GM23338 (cell line): Measurements from ENCODE around the gene VMP1. TPM values are rescaled to one million over a fixed set of nuclear protein-coding genes. Genes with fewer than 3 reads are reported as not detected.

ENCODE experiments used
- ATAC-seq: fragments of 200-7000 bp; cut with Tn5 transposase; 3 replicates; pipeline ENCODE4 v1.9.1; 2020
- DNase-seq: peaks from one replicate; pipeline ENCODE4 v3.0.0-alpha.2; 2015; ENCODE audit warnings: low spot score
- H2AFZ ChIP-seq: fragments of 200-600 bp; sonication (generic); 2 replicates; pipeline ENCODE4 v1.8.0; 2016; ENCODE audit warnings: antibody characterized with exemption, mild to moderate bottlenecking, moderate library complexity
- H3F3A ChIP-seq: fragments of 200-600 bp; sonication (generic); replicated peaks from 2 replicates; pipeline ENCODE4 v1.8.0; 2017; ENCODE audit warnings: antibody characterized with exemption, mixed run types, low read depth
- H3K27ac ChIP-seq: fragments of 200-600 bp; sonication (generic); 2 replicates; pipeline ENCODE4 v1.6.1; 2016; ENCODE audit warnings: low read depth
- H3K27me3 ChIP-seq: fragments of 200-600 bp; sonication (generic); 2 replicates; pipeline ENCODE4 v1.8.0; 2016; ENCODE audit warnings: mild to moderate bottlenecking, mixed run types, moderate library complexity; ENCODE audit not compliant: insufficient read depth
- H3K36me3 ChIP-seq: fragments of 200-600 bp; sonication (generic); 2 replicates; pipeline ENCODE4 v1.8.0; 2016; ENCODE audit warnings: mild to moderate bottlenecking; ENCODE audit not compliant: insufficient read depth
- H3K4me1 ChIP-seq: fragments of 200-600 bp; sonication (generic); 2 replicates; pipeline ENCODE4 v1.8.0; 2016; ENCODE audit warnings: mild to moderate bottlenecking, moderate library complexity; ENCODE audit not compliant: insufficient read depth
- H3K4me2 ChIP-seq: fragments of 200-600 bp; sonication (generic); 2 replicates; pipeline ENCODE4 v1.7.1; 2017; ENCODE audit warnings: mixed run types
- H3K4me3 ChIP-seq: fragments of 200-600 bp; sonication (generic); 2 replicates; pipeline ENCODE4 v1.6.1; 2016; ENCODE audit warnings: mixed run types
- H3K79me2 ChIP-seq: fragments of 200-600 bp; sonication (generic); replicated peaks from 2 replicates; pipeline ENCODE4 v1.8.0; 2017; ENCODE audit warnings: mild to moderate bottlenecking; ENCODE audit not compliant: insufficient read depth
- H3K9me2 ChIP-seq: fragments of 200-600 bp; sonication (generic); 2 replicates; pipeline ENCODE4 v1.8.0; 2017; ENCODE audit not compliant: insufficient read depth
- H4K20me1 ChIP-seq: fragments of 200-600 bp; sonication (generic); replicated peaks from 2 replicates; pipeline ENCODE4 v1.8.0; 2017; ENCODE audit warnings: mild to moderate bottlenecking; ENCODE audit not compliant: insufficient read depth
- H3K27ac Mint-ChIP-seq: 2 replicates; pipeline ENCODE4 v1.8.0; 2020; ENCODE audit warnings: inconsistent platforms, mild to moderate bottlenecking, moderate library complexity, mixed read lengths
- H3K27me3 Mint-ChIP-seq: 3 replicates; pipeline ENCODE4 v1.8.0; 2022; ENCODE audit warnings: low read depth, mild to moderate bottlenecking, moderate library complexity, mixed read lengths, inconsistent platforms; ENCODE audit not compliant: insufficient read depth, poor library complexity
- H3K36me3 Mint-ChIP-seq: 3 replicates; pipeline ENCODE4 v1.8.0; 2021; ENCODE audit warnings: low read depth, mild to moderate bottlenecking, inconsistent platforms, moderate library complexity, mixed read lengths
- H3K4me1 Mint-ChIP-seq: 3 replicates; pipeline ENCODE4 v1.8.0; 2020; ENCODE audit warnings: mild to moderate bottlenecking, inconsistent platforms, mixed read lengths
- H3K4me3 Mint-ChIP-seq: 3 replicates; pipeline ENCODE4 v1.8.0; 2021; ENCODE audit warnings: moderate library complexity, mild to moderate bottlenecking, inconsistent platforms, mixed read lengths
- H3K9me3 Mint-ChIP-seq: 3 replicates; pipeline ENCODE4 v1.8.0; 2020; ENCODE audit warnings: moderate library complexity, mild to moderate bottlenecking, inconsistent platforms, mixed read lengths
- CREB1 ChIP-seq: fragments of 250-450 bp; sonication (Bioruptor Pico); IDR thresholded peaks from 2 replicates; pipeline ENCODE4 v1.5.0; 2020; ENCODE audit warnings: low read depth, mild to moderate bottlenecking, moderate library complexity
- ETS1 ChIP-seq: IDR thresholded peaks from 2 replicates; pipeline ENCODE4 v1.6.1; 2016; ENCODE audit warnings: antibody characterized with exemption
- EZH2 ChIP-seq: fragments of 200-600 bp; sonication (generic); IDR thresholded peaks from one replicate; pipeline ENCODE4 v1.8.0; 2017; ENCODE audit warnings: antibody characterized with exemption, mild to moderate bottlenecking, low read depth; ENCODE audit not compliant: unreplicated experiment
- EZH2phosphoT487 ChIP-seq: fragments of 200-600 bp; sonication (generic); IDR thresholded peaks from one replicate; pipeline ENCODE4 v1.8.1; 2018; ENCODE audit warnings: antibody characterized with exemption; ENCODE audit not compliant: unreplicated experiment
- JUNB ChIP-seq: IDR thresholded peaks from one replicate; pipeline ENCODE4 v1.6.1; 2016; ENCODE audit warnings: antibody characterized with exemption; ENCODE audit not compliant: unreplicated experiment
- NANOG ChIP-seq: IDR thresholded peaks from 2 replicates; pipeline ENCODE4 v1.6.1; 2016; ENCODE audit warnings: antibody characterized with exemption, borderline replicate concordance
- POLR2AphosphoS5 ChIP-seq: IDR thresholded peaks from 2 replicates; pipeline ENCODE4 v1.6.1; 2016; ENCODE audit warnings: antibody characterized with exemption, low read depth
- REST ChIP-seq: IDR thresholded peaks from one replicate; pipeline ENCODE4 v1.6.1; 2018; ENCODE audit warnings: antibody characterized with exemption; ENCODE audit not compliant: unreplicated experiment
- STAT1 ChIP-seq: IDR thresholded peaks from one replicate; pipeline ENCODE4 v1.6.1; 2016; ENCODE audit warnings: antibody characterized with exemption; ENCODE audit not compliant: unreplicated experiment
- ZNF114 ChIP-seq: fragments of 250-450 bp; sonication (Bioruptor Pico); IDR thresholded peaks from 2 replicates; pipeline ENCODE4 v1.5.0; 2020; ENCODE audit warnings: mild to moderate bottlenecking, moderate library complexity
- ZNF331 ChIP-seq: fragments of 250-450 bp; sonication (Bioruptor Pico); IDR thresholded peaks from 2 replicates; pipeline ENCODE4 v1.5.0; 2020; ENCODE audit warnings: low read depth, mild to moderate bottlenecking, moderate library complexity
- ZNF462 ChIP-seq: fragments of 250-450 bp; sonication (Bioruptor Pico); IDR thresholded peaks from 2 replicates; pipeline ENCODE4 v1.5.0; 2020; ENCODE audit warnings: mild to moderate bottlenecking, moderate library complexity
- polyA plus RNA-seq: library from polyadenylated mRNA; unstranded; fragments of >200 nt; fragmentation: Nextera tagmentation; extraction: Ambion mirVana; gene quantifications from 2 replicates; pipeline ENCODE4 v1.2.1, GENCODE V29; 2016
- total RNA-seq: library from RNA; depleted of rRNA; stranded (reverse); fragments of >200 nt; shearing (Covaris generic); gene quantifications from 2 replicates; pipeline ENCODE4 v1.2.3, GENCODE V29; 2014
- TF ChIP-seq, protein P1 (sequence below), 2 experiments: fragments of 200-600 bp in 1 of 2; sonication (generic) in 1 of 2; conservative IDR thresholded peaks; 2 replicates each; pipeline versions ENCODE4 v1.5.1 to v1.6.1; 2016 to 2017; ENCODE audit warnings: antibody characterized with exemption in 2 of 2, low read depth in 2 of 2, mild to moderate bottlenecking in 2 of 2, moderate library complexity in 1 of 2

Gene VMP1
- total and polyA plus RNA-seq, 2 experiments from 2014 or later = 70.1 to 112 TPM

DNA sequence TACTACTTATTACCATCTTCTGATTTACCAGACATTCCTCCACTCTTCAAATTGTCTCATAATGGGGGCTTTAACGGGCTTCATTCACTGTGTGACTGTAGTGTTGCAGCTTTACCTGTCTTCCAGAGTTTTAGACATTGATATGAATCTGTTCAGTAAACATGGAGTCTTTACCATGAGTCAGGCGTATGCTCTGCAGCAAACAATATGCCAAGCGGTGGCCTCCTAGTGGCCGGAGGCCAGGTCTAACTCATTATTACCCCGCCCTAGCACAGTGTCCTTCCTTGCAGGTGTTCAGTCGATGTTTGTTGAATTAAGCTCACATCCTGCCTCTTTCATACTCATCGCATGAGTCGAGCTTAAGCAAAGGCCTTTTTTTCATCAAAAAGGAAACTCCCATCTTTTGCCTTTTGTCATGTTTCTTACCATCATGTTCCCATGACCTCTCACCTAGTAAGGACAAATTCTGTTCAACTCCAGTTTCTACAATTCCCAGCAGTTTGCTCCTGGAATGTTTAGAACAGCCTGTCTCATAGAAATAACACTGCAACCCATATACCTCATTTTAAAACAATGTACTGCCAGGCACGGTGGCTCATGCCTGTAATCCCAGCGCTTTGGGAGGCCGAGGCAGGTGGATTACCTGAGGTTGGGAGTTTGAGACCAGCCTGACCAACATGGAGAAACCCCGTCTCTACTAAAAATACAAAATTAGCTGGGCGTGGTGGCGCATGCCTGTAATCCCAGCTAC, 145.9 kb downstream of the VMP1 start:
- no peak for TF ChIP-seq EZH2phosphoT487
- no peak for TF ChIP-seq ETS1
- TF ChIP-seq ZNF331 (CRISPR knock-in tag) = no peak
- no peak for TF ChIP-seq ZNF114 (CRISPR knock-in tag)
- TF ChIP-seq REST = no peak
- TF ChIP-seq, protein P1, sequence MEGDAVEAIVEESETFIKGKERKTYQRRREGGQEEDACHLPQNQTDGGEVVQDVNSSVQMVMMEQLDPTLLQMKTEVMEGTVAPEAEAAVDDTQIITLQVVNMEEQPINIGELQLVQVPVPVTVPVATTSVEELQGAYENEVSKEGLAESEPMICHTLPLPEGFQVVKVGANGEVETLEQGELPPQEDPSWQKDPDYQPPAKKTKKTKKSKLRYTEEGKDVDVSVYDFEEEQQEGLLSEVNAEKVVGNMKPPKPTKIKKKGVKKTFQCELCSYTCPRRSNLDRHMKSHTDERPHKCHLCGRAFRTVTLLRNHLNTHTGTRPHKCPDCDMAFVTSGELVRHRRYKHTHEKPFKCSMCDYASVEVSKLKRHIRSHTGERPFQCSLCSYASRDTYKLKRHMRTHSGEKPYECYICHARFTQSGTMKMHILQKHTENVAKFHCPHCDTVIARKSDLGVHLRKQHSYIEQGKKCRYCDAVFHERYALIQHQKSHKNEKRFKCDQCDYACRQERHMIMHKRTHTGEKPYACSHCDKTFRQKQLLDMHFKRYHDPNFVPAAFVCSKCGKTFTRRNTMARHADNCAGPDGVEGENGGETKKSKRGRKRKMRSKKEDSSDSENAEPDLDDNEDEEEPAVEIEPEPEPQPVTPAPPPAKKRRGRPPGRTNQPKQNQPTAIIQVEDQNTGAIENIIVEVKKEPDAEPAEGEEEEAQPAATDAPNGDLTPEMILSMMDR (conservative IDR thresholded peaks at IDR 0.05; ENCODE audit: low read depth in 2 of 2) = peak; percentile 70 to 82
- no peak for TF ChIP-seq EZH2
- no peak for TF ChIP-seq CREB1
- TF ChIP-seq NANOG = 0 out of 2 replicates have a peak, but pooled peaks have one; percentile 22
- TF ChIP-seq POLR2AphosphoS5 = no peak
- no peak for TF ChIP-seq ZNF462 (CRISPR knock-in tag)
- TF ChIP-seq STAT1 = no peak
- TF ChIP-seq JUNB = no peak
- Histone ChIP-seq H3K9me2 (peaks cover 5% of the 10 kb centered on the region; the same call in 1 of the 2 replicates), H3K4me2 (no peak overlapping the region), H3K4me1 (no peaks in the 10 kb centered on the region), H3K4me3 (no peak overlapping the region), H3K79me2 (no peaks in the 10 kb centered on the region), H2AFZ (no peak overlapping the region), H3K27ac (peak overlapping the region; percentile 65), H4K20me1 (no peaks in the 10 kb centered on the region), H3K27me3 (no peaks in the 10 kb centered on the region), H3K36me3 (no peaks in the 10 kb centered on the region), H3F3A (no peaks in the 10 kb centered on the region)
- Mint-ChIP-seq H3K27ac (peak overlapping the region; percentile 80), H3K4me1 (peaks cover 29% of the 10 kb centered on the region), H3K36me3 (no peaks in the 10 kb centered on the region), H3K4me3 (no peak overlapping the region), H3K9me3 (no peaks in the 10 kb centered on the region; the same call in 2 of the 3 replicates), H3K27me3 (peaks cover 16% of the 10 kb centered on the region)
- ATAC-seq (peak; percentile 84), DNase-seq (peak; percentile 94)
